Measurements from ENCODE around the gene CLTCL1. TPM values are rescaled to one million over a fixed set of nuclear protein-coding genes. Genes with fewer than 3 reads are reported as not detected.

CLTCL1 gene
- total and polyA plus RNA-seq, 4 donors: 12.3 to 20.9 (median 15.7) TPM

DNA sequence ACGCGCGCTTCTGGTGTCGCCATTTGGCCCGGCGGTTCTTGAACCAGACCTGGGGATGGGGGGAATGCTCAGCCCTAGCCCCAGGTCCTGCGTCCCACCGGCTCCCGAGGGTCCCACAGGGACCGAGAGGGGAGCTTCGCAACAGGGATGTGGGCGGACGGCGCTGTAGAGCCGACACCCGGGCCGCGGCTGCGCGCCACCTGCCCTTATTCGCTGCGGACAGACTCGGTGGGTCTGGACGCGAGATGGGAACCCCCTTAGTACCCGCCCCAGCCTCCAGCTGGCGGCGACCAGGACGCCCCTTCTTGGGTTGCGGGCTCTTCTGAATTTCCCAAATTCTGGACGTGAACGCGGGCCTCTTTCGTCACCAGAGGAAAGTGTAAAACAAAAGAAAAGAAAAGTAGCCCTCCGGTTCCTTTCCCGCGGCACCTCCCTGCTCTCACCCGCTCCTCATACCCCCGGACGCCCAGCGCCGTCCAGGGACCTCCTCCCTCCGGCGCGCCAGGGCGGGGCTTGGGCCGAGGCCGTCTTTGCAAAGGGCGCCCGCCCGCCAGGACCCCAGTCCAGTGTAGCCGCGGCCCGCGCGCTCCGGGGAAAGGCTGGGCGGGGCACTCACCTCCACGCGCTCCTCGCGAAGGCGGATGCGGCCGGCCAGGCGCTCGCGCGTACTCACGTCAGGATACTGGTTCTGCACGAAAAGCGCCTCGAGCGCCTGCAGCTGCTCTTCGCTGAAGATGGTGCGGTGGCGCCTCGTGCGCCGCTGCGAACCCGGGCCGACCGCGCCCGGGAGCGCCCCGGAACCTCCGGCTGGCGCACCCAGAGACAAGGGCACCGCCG is 142.3 kb downstream of the CLTCL1 start:
- WGBS (ENCODE audit: insufficient coverage): 1% methylated on average over 88 of the region's 92 CpGs
- H3K4me1 ChIP-seq (ENCODE audit: control insufficient read depth, insufficient read depth, low read length): peaks cover 5% of the 10 kb centered on the region
- H3K36me3 ChIP-seq (ENCODE audit: control insufficient read depth, insufficient read depth, low read length): no peaks in the 10 kb centered on the region
- H3K9me3 ChIP-seq (ENCODE audit: control insufficient read depth, insufficient read depth, low read length): no peaks in the 10 kb centered on the region
- no peak overlapping the region for H3K27ac ChIP-seq (ENCODE audit: low read depth, low read length)
- H3K4me3 ChIP-seq (ENCODE audit: low read depth, low read length): no peak overlapping the region
- DNase-seq (ENCODE audit: low read depth in 4 of 6, low spot score in 6 of 6): peak in 1 of 6 donors; percentile 42
- H3K27me3 ChIP-seq (ENCODE audit: control insufficient read depth, insufficient read depth, low read length): peaks cover 57% of the 10 kb centered on the region

DNA sequence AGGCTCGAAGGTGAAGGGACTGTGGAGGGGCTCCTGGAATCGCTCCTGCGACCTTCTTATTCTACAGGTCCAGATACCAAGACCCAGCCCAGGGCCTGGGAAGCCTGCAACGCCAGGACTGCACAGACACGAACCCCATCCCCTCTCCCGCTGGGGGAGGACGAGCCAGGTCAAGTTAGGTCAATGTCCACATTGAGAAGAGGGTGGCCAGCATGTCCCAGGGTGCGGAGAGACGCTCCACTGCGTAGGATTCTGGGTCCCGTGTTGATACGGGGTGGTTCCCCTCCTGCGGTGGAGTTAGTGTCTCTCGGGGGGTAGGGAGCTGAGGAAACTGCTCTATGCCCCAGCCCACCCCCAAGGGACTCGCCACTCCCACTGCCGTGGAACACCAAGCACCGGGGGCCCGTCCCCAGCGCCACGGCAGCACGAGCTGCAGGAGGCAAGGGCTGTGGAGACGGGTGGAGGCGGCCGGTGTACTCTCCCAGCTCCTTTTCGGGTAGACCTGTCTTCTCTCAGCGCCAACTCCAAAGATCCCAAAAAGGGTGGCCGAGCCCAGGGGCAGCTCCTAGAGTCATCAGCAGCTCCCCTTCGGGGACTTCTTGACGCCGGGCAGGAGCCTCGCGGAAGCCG is 143.0 kb downstream of the CLTCL1 start:
- Histone ChIP-seq H3K4me3 (ENCODE audit: low read depth, low read length) (no peak overlapping the region), H3K27ac (ENCODE audit: low read depth, low read length) (no peak overlapping the region), H3K36me3 (ENCODE audit: control insufficient read depth, insufficient read depth, low read length) (no peaks in the 10 kb centered on the region), H3K4me1 (ENCODE audit: control insufficient read depth, insufficient read depth, low read length) (peaks cover 12% of the 10 kb centered on the region), H3K9me3 (ENCODE audit: control insufficient read depth, insufficient read depth, low read length) (no peaks in the 10 kb centered on the region), H3K27me3 (ENCODE audit: control insufficient read depth, insufficient read depth, low read length) (peaks cover 56% of the 10 kb centered on the region)
- WGBS (ENCODE audit: insufficient coverage): 43% methylated on average over 30 of the region's 33 CpGs
- no peak for DNase-seq (ENCODE audit: low read depth in 4 of 6, low spot score in 6 of 6)

DNA sequence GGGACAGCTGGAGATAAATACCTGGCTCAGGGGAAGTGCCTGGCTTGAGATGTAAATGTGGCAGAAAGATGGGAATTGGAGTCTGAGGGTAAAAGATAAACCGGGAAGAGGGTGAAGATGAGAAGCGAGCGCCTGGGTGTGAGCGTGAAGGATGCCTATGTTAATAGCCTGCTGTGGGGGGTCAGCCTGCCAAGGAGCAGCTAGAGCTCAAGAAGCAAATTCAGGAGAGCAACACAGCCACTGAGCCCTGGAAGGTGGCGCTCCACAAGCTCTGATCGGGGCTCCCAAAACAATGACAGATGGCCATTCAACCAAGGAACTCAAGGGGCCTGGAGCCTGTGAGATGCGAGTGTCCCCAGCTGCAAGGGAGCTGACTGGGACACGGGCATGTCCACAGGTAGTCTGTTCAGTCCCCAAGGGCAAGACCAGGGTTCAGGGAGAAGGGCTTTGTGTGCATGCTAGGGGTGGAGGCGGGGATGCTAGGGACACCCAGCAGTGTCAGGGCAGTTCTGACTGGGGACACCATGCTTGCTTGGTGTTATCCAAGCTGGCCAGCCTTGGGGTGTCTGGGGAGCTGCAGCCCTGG is 144.2 kb downstream of the CLTCL1 start:
- H3K4me1 ChIP-seq (ENCODE audit: control insufficient read depth, insufficient read depth, low read length): peaks cover 17% of the 10 kb centered on the region
- H3K4me3 ChIP-seq (ENCODE audit: low read depth, low read length): no peak overlapping the region
- H3K9me3 ChIP-seq (ENCODE audit: control insufficient read depth, insufficient read depth, low read length): no peaks in the 10 kb centered on the region
- no peak overlapping the region for H3K27ac ChIP-seq (ENCODE audit: low read depth, low read length)
- no peak for DNase-seq (ENCODE audit: low read depth in 4 of 6, low spot score in 6 of 6)
- H3K27me3 ChIP-seq (ENCODE audit: control insufficient read depth, insufficient read depth, low read length): peaks cover 50% of the 10 kb centered on the region
- H3K36me3 ChIP-seq (ENCODE audit: control insufficient read depth, insufficient read depth, low read length): peaks cover 5% of the 10 kb centered on the region
- 16% methylated on average over 9 of the region's 9 CpGs for WGBS (ENCODE audit: insufficient coverage)

DNA sequence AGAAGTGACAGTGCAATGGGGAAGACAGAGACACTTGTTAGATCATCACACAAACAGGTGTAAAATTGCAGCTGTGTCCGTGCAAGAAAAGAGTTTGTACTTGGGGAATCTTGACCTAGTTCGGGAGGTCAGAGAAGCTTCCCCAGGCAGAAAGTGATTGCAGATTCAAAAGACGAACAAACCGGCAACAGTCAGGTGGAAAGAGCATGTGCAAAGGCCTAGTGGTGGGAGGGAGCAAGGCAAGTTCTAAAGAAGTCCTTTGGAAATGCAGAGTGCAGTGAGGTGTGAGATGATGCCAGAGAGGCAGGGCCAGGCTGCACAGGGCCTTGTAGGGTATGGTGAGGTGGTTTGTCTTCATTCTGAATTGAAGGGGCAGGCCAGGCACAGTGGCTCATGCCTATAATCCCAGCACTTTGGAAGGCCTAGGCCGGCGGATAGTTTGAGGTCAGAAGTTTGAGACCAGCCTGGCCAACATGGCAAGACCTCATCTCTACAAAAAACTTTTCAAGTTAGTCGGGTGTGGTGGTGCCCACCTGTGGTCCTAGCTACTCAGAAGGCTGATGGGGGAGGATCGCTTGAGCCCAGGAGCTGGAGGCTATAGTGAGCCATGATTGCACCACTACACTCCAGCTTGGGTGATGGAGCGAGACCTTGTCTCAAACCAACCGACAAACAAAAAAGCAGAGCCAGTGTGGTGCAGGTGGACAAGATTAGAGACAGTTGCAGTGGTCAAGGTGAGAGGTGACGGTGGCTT is 145.1 kb downstream of the CLTCL1 start:
- DNase-seq (ENCODE audit: low read depth in 4 of 6, low spot score in 6 of 6): no peak
- 83% methylated on average over 8 of the region's 11 CpGs for WGBS (ENCODE audit: insufficient coverage)
- H3K4me1 ChIP-seq (ENCODE audit: control insufficient read depth, insufficient read depth, low read length): peaks cover 17% of the 10 kb centered on the region
- no peak overlapping the region for H3K4me3 ChIP-seq (ENCODE audit: low read depth, low read length)
- peaks cover 12% of the 10 kb centered on the region for H3K36me3 ChIP-seq (ENCODE audit: control insufficient read depth, insufficient read depth, low read length)
- no peaks in the 10 kb centered on the region for H3K9me3 ChIP-seq (ENCODE audit: control insufficient read depth, insufficient read depth, low read length)
- H3K27ac ChIP-seq (ENCODE audit: low read depth, low read length): no peak overlapping the region
- peaks cover 42% of the 10 kb centered on the region for H3K27me3 ChIP-seq (ENCODE audit: control insufficient read depth, insufficient read depth, low read length)

DNA sequence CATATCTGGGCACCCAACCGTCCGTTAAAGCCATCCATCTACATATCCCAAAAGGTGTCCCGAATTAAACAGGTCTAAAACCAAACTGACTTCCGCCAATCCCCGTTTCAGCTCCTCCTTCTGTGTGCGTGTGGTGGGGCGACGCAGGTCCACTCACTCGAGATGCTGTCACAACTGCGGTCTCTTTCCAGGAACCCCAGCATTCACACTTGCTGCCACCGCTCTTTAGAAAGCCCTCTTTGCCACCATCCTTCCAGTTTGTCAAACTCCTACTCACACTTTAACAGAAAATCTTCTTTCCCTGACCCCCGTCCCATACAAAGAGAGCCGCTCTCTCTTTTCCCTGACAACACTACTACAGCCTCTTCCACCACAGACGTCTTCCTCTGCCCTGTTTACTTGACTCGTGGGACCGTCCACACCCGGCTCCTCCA is 147.5 kb downstream of the CLTCL1 start:
- Histone ChIP-seq H3K9me3 (ENCODE audit: control insufficient read depth, insufficient read depth, low read length) (no peaks in the 10 kb centered on the region), H3K4me1 (ENCODE audit: control insufficient read depth, insufficient read depth, low read length) (peaks cover 15% of the 10 kb centered on the region), H3K27me3 (ENCODE audit: control insufficient read depth, insufficient read depth, low read length) (peaks cover 27% of the 10 kb centered on the region), H3K36me3 (ENCODE audit: control insufficient read depth, insufficient read depth, low read length) (peaks cover 35% of the 10 kb centered on the region), H3K27ac (ENCODE audit: low read depth, low read length) (peak overlapping the region; percentile 43), H3K4me3 (ENCODE audit: low read depth, low read length) (peak overlapping the region; percentile 91)
- WGBS (ENCODE audit: insufficient coverage): 2% methylated on average over 17 of the region's 17 CpGs
- DNase-seq (ENCODE audit: low read depth in 4 of 6, low spot score in 6 of 6): no peak

DNA sequence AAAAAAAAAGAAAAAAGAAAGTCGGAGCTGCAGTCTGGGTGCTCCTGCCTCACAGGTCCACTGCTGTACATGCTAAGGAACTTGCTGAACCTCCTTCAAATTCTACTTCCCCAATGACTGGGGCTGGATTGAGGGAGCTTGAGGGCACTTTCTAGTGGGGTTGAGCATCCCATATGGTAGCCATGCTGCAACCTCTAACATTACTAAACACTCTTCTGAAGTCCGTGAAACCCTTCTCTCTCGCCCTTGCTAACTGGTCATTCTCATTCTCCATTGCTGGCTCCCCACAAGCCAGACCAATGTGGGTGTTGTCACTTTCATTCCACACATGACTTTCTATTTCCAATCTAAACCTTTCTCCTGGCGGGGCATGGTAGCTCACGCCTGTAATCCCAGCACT is 148.3 kb downstream of the CLTCL1 start:
- no peak for DNase-seq (ENCODE audit: low read depth in 4 of 6, low spot score in 6 of 6)
- Histone ChIP-seq H3K4me1 (ENCODE audit: control insufficient read depth, insufficient read depth, low read length) (peaks cover 13% of the 10 kb centered on the region), H3K27ac (ENCODE audit: low read depth, low read length) (no peak overlapping the region), H3K27me3 (ENCODE audit: control insufficient read depth, insufficient read depth, low read length) (peaks cover 19% of the 10 kb centered on the region), H3K9me3 (ENCODE audit: control insufficient read depth, insufficient read depth, low read length) (no peaks in the 10 kb centered on the region), H3K36me3 (ENCODE audit: control insufficient read depth, insufficient read depth, low read length) (peaks cover 43% of the 10 kb centered on the region), H3K4me3 (ENCODE audit: low read depth, low read length) (no peak overlapping the region)
- 94% methylated on average over 4 of the region's 5 CpGs for WGBS (ENCODE audit: insufficient coverage)

DNA sequence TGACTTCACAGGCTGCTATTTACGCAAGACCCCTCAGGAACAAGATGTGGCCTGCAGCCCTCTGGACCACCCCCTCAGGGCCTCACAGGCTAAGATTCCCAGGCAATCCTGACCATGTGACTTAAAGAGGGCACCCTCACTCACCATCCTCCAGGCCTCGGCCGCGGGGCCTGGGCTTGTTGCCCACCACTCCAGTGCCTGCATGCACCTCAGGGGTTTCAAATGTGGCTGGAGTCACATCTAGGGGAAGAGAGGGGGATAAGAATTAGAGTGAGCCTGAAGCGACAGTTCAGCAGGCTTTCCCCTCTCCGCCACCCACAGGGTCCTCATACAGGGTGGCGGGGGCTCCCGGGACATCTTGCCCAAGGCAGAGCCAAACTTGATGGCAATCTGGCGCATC is 149.1 kb downstream of the CLTCL1 start:
- Histone ChIP-seq H3K4me3 (ENCODE audit: low read depth, low read length) (no peak overlapping the region), H3K36me3 (ENCODE audit: control insufficient read depth, insufficient read depth, low read length) (peaks cover 51% of the 10 kb centered on the region), H3K4me1 (ENCODE audit: control insufficient read depth, insufficient read depth, low read length) (peaks cover 13% of the 10 kb centered on the region), H3K27me3 (ENCODE audit: control insufficient read depth, insufficient read depth, low read length) (peaks cover 11% of the 10 kb centered on the region), H3K9me3 (ENCODE audit: control insufficient read depth, insufficient read depth, low read length) (no peaks in the 10 kb centered on the region), H3K27ac (ENCODE audit: low read depth, low read length) (no peak overlapping the region)
- over 99% methylated on average over 6 of the region's 9 CpGs for WGBS (ENCODE audit: insufficient coverage)
- no peak for DNase-seq (ENCODE audit: low read depth in 4 of 6, low spot score in 6 of 6)

DNA sequence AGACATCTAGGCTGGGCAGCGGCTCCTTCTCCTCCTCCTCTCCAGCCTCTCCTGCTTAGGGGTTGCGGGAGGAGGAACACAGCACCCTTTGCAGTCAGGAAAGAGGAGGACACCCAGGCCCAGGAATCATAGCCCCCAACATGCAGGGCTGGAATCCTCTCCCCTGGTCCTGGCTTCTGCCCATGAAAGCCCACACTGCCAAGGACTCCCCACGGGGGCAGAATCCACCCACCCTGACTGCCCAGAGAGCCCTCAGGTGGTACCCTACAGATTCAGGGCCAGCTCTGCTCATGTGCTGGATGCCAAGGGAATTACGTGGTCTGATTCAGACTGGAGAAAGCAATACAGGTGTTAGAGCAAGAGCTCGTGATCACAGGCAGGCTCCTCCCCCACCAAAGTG is 151.5 kb downstream of the CLTCL1 start:
- Histone ChIP-seq H3K27ac (ENCODE audit: low read depth, low read length) (no peak overlapping the region), H3K27me3 (ENCODE audit: control insufficient read depth, insufficient read depth, low read length) (no peaks in the 10 kb centered on the region), H3K9me3 (ENCODE audit: control insufficient read depth, insufficient read depth, low read length) (no peaks in the 10 kb centered on the region), H3K36me3 (ENCODE audit: control insufficient read depth, insufficient read depth, low read length) (peaks cover 72% of the 10 kb centered on the region), H3K4me3 (ENCODE audit: low read depth, low read length) (no peak overlapping the region), H3K4me1 (ENCODE audit: control insufficient read depth, insufficient read depth, low read length) (peaks cover 13% of the 10 kb centered on the region)
- 94% methylated on average over 5 of the region's 5 CpGs for WGBS (ENCODE audit: insufficient coverage)
- no peak for DNase-seq (ENCODE audit: low read depth in 4 of 6, low spot score in 6 of 6)

DNA sequence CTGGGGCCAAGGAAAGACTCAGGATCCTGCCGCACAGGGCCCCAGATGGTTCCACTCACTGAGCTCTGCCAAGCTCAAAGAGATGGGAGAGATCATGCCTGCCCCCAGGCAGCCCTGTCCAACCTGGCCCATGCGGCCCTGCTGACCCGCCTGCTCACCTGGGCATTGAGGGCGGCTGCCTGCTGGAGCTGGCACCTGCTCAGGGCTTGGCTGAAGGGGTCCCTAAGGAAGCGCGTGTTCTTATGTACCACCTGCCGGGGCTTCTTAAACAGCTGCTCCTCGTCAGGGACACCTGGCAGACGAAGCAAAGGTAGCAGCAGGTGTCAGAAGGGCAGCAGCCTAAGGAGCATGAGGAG is 152.5 kb downstream of the CLTCL1 start:
- Histone ChIP-seq H3K4me1 (ENCODE audit: control insufficient read depth, insufficient read depth, low read length) (peaks cover 10% of the 10 kb centered on the region), H3K36me3 (ENCODE audit: control insufficient read depth, insufficient read depth, low read length) (peaks cover 82% of the 10 kb centered on the region), H3K27me3 (ENCODE audit: control insufficient read depth, insufficient read depth, low read length) (no peaks in the 10 kb centered on the region), H3K4me3 (ENCODE audit: low read depth, low read length) (no peak overlapping the region), H3K27ac (ENCODE audit: low read depth, low read length) (no peak overlapping the region), H3K9me3 (ENCODE audit: control insufficient read depth, insufficient read depth, low read length) (no peaks in the 10 kb centered on the region)
- no peak for DNase-seq (ENCODE audit: low read depth in 4 of 6, low spot score in 6 of 6)
- 94% methylated on average over 9 of the region's 9 CpGs for WGBS (ENCODE audit: insufficient coverage)

All from spinal cord (tissue), 10 donors.